ENCODE results near the gene ULK1.

Gene ULK1

GRCh38 chr12:131855521-131856142 lies 38.8 kb upstream of the ULK1 start:
- TF ChIP-seq CTCF (IDR thresholded peaks at IDR 0.05; ENCODE audit: insufficient read depth, low read depth, low read length, missing control alignments) = no peak
- no peak overlapping the region for H3K4me3 ChIP-seq (ENCODE audit: low read length)
- no peak for DNase-seq (ENCODE audit: low read depth)

DNA sequence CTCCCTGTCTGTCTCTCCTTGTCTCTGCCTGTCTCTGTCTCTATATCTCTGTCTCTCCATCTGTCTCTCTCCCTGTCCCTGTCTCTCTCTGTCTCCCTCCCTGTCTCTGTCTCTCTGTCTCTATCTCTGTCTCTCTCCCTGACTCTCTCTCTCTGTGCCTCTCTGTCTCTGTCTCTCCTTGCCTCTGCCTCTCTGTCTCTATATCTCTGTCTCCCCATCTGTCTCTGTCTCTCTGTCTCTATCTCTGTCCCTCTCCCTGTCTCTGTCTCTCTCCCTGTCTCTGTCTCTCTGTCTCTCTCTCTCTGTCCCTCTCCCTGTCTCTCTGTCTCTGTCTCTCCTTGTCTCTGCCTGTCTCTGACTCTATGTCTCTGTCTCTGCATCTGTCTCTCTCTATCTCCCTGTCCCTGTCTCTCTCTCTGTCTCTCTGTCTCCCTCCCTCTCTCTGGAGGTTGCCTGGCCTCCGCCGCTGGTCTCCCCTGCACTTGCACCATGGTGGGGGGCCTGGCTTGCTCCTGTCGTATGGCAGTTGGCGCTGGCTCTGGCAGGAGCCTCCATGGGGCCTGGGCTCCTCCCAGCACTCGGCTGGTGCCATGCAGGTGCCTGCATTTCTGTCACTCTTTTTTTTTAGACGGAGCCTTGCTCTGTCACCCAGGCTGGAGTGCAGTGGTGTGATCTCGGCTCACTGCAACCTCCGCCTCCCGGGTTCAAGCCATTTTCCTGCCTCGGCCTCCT lies 37.9 kb upstream of the ULK1 start:
- no peak overlapping the region for H3K4me3 ChIP-seq (ENCODE audit: low read length)
- no peak for TF ChIP-seq CTCF (IDR thresholded peaks at IDR 0.05; ENCODE audit: insufficient read depth, low read depth, low read length, missing control alignments)
- no peak for DNase-seq (ENCODE audit: low read depth)

GRCh38 chr12:131857908-131858850 lies 36.2 kb upstream of the ULK1 start:
- no peak for DNase-seq (ENCODE audit: low read depth)
- no peak overlapping the region for H3K4me3 ChIP-seq (ENCODE audit: low read length)
- TF ChIP-seq CTCF (IDR thresholded peaks at IDR 0.05; ENCODE audit: insufficient read depth, low read depth, low read length, missing control alignments) = no peak

- TF ChIP-seq CTCF (IDR thresholded peaks at IDR 0.05; ENCODE audit: insufficient read depth, low read depth, low read length, missing control alignments) = no peak
- peak; percentile 85 for DNase-seq (ENCODE audit: low read depth)
- H3K4me3 ChIP-seq (ENCODE audit: low read length) = no peak overlapping the region
These were observed 33.8 kb upstream of the ULK1 start for GRCh38 chr12:131860472-131861260.

- no peak for DNase-seq (ENCODE audit: low read depth)
- no peak overlapping the region for H3K4me3 ChIP-seq (ENCODE audit: low read length)
- TF ChIP-seq CTCF (IDR thresholded peaks at IDR 0.05; ENCODE audit: insufficient read depth, low read depth, low read length, missing control alignments) = no peak
These were observed 33.0 kb upstream of the ULK1 start for GRCh38 chr12:131861261-131862083.

- H3K4me3 ChIP-seq (ENCODE audit: low read length) = no peak overlapping the region
- DNase-seq (ENCODE audit: low read depth) = no peak
- TF ChIP-seq CTCF (IDR thresholded peaks at IDR 0.05; ENCODE audit: insufficient read depth, low read depth, low read length, missing control alignments) = no peak
These were observed 32.4 kb upstream of the ULK1 start for GRCh38 chr12:131862084-131862441.

All from epithelial cell of esophagus (primary cell).